Epithelial cell of esophagus (primary cell): ENCODE measurements around the gene USP9X.

Experiments used
- DNase-seq: peaks from one replicate; pipeline ENCODE4 v3.0.0; 2010; ENCODE audit warnings: low read depth
- H3K4me3 ChIP-seq: 2 replicates; pipeline ENCODE4 v1.5.1; 2011; ENCODE audit warnings: mild to moderate bottlenecking, low read length, control low read depth
- CTCF ChIP-seq: IDR thresholded peaks from 2 replicates; pipeline ENCODE4 v1.5.1; 2011; ENCODE audit warnings: low read depth, mild to moderate bottlenecking, low read length, control low read depth, inconsistent platforms; ENCODE audit not compliant: insufficient read depth; ENCODE audit errors: missing control alignments

USP9X gene

GRCh38 chrX:41153957-41154356 lies 68.7 kb downstream of the USP9X start:
- no peak overlapping the region for H3K4me3 ChIP-seq
- TF ChIP-seq CTCF = no peak
- no peak for DNase-seq

GRCh38 chrX:41164449-41164848 lies 79.2 kb downstream of the USP9X start:
- TF ChIP-seq CTCF = no peak
- no peak for DNase-seq

GRCh38 chrX:41167888-41168287 lies 82.6 kb downstream of the USP9X start:
- H3K4me3 ChIP-seq = no peak overlapping the region
- peak; percentile 31 for DNase-seq
- TF ChIP-seq CTCF = no peak

More at GRCh38 chrX:41164449-41164848, 79.2 kb downstream of the USP9X start:
- no peak overlapping the region for H3K4me3 ChIP-seq

GRCh38 chrX:41176263-41176662 lies 91.0 kb downstream of the USP9X start:
- DNase-seq = no peak
- TF ChIP-seq CTCF = no peak
- H3K4me3 ChIP-seq = no peak overlapping the region

GRCh38 chrX:41177297-41177696 lies 92.1 kb downstream of the USP9X start:
- H3K4me3 ChIP-seq = no peak overlapping the region
- DNase-seq = no peak
- TF ChIP-seq CTCF = no peak

- no peak overlapping the region for H3K4me3 ChIP-seq
- no peak for TF ChIP-seq CTCF
- peak; percentile 18 for DNase-seq
These were observed 93.0 kb downstream of the USP9X start for GRCh38 chrX:41178201-41178600.

GRCh38 chrX:41180194-41180908 lies 95.1 kb downstream of the USP9X start:
- TF ChIP-seq CTCF = peak; percentile 69
- H3K4me3 ChIP-seq = no peak overlapping the region

More at GRCh38 chrX:41180194-41180908, 95.1 kb downstream of the USP9X start:
- peak; percentile 59 for DNase-seq
